Spleen (tissue), 7 donors: ENCODE data around the gene PCLO.

ENCODE experiments used
- POLR2A ChIP-seq, 3 donors: fragments of 450-650 bp; IDR thresholded peaks; one replicate each; pipeline ENCODE4 v1.5.1; 2017; ENCODE audit warnings: antibody characterized with exemption in 3 of 3, mild to moderate bottlenecking in 1 of 3
- TF ChIP-seq, protein P1 (sequence below), 11 experiments: fragments of 200-600 bp in 7 of 11; fragments of 450-650 bp in 4 of 11; sonication (generic) in 4 of 11; IDR thresholded peaks in 8 of 11; conservative IDR thresholded peaks in 3 of 11; 1 replicate in 7 of 11; 2 replicates in 4 of 11; pipeline versions ENCODE4 v1.4.0 to v1.8.0; 2016 to 2021; ENCODE audit warnings: antibody characterized with exemption in 11 of 11, inconsistent platforms in 4 of 11, mild to moderate bottlenecking in 1 of 11
- donor health status: DM: no; HTN: no; CAD: no; lungs with moderate emphysema.
- donor health status: DM: no; HTN: no; CAD: no.
- donor health status: DM: no; HTN: no; CAD: no.

DNA sequence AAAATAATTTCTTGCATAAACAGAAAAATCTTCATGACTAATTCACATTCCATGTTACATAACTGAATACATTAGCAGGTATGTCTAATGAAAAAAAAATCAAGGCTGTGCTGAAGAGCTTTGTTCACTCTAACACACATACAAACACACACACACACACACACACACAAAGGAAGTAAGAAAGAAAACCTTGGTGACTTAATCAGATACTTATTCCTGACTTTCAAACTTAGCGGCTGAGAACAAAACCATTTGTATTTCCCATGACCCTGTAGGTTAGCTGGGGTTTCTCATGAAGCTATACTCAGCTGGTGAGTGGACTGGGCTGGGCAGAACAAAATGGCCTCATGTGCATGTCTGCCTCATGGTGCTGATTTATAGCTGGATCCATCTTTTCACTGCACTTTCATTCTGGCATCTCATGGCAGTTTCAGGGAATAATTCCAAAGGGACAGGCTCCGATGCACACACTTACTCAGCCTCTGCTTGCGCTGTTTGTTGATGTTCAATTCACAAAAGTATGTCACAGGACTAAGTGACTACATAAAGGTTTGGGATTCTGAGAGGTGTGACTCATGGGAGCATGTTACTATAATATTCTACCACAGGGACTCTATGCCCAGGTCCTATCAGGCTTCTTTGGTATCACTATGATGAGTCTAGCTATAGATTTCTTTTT is 161.2 kb downstream of the PCLO start:
- no peak for TF ChIP-seq POLR2A (IDR thresholded peaks at IDR 0.05)
- TF ChIP-seq, protein P1, sequence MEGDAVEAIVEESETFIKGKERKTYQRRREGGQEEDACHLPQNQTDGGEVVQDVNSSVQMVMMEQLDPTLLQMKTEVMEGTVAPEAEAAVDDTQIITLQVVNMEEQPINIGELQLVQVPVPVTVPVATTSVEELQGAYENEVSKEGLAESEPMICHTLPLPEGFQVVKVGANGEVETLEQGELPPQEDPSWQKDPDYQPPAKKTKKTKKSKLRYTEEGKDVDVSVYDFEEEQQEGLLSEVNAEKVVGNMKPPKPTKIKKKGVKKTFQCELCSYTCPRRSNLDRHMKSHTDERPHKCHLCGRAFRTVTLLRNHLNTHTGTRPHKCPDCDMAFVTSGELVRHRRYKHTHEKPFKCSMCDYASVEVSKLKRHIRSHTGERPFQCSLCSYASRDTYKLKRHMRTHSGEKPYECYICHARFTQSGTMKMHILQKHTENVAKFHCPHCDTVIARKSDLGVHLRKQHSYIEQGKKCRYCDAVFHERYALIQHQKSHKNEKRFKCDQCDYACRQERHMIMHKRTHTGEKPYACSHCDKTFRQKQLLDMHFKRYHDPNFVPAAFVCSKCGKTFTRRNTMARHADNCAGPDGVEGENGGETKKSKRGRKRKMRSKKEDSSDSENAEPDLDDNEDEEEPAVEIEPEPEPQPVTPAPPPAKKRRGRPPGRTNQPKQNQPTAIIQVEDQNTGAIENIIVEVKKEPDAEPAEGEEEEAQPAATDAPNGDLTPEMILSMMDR (IDR thresholded peaks at IDR 0.05 in 8 of 11, conservative IDR thresholded peaks at IDR 0.05 in 3 of 11): no peak
